Bone marrow (tissue), 2 donors: ENCODE results near the gene FAM9C.
A peak's percentile ranks its signal among the peaks of the same experiment; 100 is the strongest.
"Not testable (repeated sequence)": the region's sequence is repeated elsewhere in the genome, so short reads cannot be mapped to it uniquely, and the experiment has no call there.

Experiments used
- DNase-seq, 2 donors: peaks; one replicate each; lab custom pipeline; 2025; lab: John Stamatoyannopoulos, UW

FAM9C gene

DNA sequence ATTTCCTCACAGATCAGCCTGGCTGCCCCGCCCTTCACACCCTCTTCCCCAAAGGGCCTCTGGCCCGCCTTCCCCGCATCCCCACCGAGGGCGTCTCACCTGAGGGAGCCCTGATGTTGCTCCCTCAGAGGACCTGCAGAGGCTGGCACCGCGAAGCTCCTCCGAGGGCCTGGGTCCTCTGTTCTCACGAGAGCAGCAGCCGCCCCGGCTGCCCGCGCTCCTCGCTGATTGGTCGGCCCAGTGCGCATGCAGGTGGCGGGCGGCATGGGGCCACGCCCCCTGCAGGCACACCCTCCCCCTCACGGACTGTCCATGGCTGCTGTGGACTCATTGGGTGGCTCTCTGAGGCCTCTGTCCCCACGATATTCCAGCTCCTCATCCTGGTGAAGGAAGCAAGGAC is at the start of gene FAM9C:
TSS of gene FAM9C (minus strand) at position 180 of the 400 bp plus-strand sequence. CDS start 831 bp downstream, outside the sequence.
- DNase-seq: no peak

DNA sequence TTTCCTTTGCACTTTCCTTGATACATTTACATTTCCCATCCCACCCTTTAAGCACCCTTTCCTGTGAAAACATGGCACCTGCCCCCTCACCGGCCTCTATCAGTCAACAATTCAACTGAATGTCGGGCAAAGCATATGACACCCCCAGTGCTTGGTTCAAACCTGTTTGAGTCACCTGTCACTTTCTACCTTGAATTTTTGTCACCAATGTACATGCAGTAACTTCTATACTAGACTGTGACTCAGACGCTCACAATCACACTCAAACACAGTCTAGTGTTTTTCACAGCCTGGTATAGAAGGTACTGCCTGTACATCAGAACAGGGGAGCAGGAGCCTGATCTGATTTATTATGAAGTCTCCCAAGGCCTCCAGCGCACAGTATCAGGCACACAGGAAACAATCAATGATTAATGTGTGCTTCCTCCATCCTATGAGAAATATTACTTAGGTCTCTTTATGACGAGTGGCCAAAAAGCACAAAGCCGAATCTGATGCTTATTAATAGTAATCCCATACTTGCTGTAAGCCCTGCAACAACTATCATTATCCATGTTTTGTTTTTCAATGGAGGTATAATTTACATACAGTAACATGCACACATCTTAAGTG is 49.2 kb upstream of the FAM9C start:
- no peak for DNase-seq

DNA sequence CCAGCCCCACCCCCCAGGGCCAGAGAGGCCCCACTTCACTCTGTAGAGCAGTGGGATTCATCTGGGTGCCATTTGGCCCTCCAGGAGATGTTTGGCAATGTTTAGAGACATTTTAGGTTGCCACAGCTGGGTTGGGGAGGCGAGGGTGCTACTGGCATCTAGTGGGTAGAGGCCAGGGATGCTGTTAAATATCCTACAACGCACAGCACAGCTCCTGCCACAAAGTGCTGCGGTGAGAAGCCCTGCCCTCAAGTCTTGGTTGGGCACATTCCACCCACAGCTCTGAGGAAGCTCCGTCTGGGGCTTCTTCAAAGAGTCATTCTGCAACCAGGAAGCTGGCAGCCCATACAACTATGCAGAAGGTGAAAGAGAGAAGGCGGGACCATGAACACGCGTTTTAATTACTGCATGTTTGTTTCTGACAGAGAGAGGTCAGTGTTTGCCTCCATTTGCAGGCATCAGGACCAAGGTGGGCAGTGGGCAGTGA is 48.1 kb upstream of the FAM9C start:
- no peak for DNase-seq

DNA sequence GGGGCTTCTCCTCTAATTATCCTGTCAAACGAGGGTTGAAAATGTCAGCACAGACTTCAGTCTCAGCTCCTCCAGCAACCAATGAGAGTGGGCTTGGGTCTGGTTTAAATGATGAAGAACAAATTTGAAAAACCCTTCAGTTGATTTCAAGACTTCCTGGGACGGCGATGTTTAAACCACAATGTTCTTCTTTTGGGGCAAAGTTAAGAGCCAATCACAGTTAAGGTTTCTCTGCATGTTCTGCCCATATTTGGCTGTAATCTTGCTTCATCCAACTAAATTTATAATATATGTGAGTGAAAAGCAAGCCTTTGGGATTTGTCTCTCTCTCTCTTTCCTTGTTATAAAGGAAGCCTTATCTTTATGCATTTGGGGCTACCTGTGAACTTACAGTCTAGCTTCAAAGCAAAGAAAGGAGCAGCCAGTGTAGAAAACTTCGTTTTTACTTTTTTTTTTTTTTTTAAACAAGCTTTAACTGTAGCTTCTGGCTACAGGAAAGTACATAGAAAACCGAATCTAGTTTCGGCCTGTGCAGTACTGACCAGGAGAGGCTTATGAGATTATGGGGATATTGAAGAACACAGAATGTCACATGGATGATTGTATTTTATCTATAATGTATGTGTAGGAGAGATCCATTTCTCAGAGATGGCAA is 46.8 kb upstream of the FAM9C start:
- DNase-seq: no peak

DNA sequence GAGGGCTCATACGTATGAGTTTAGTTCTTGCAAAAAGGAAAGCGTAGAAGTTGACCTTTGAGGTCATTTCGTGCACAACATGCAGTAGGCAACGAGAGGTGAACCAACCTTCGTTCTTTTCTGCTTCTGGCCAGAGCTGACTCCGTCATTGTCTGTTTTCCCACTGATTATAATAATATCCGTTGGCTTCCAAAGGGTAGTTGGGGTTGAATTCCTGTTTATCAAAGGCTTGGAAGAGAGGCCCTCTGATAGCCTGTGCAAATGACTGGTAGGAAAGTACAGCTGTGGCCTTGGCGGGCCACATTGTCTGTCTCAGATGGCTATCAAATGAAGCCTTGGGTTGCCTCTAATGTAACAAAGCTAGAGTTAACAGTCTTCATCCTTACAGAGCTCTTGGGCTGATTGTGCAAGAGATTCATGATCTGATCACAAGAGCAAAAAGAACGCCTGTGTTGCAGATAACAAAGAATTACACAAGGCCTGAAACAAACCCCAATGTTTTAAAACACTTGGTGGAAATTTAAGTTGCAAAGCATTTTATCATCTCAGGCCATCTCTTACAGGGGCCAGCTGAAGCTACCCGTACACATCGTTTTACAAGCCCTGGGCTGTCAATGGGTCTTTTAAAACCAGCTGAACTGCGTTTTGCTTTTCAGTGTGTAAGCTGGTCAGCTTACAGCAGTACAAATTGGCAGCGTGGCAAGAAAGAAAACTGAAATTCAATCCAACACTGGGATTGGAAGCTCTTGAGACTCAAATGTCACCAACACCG is 46.1 kb upstream of the FAM9C start:
- DNase-seq: no peak

DNA sequence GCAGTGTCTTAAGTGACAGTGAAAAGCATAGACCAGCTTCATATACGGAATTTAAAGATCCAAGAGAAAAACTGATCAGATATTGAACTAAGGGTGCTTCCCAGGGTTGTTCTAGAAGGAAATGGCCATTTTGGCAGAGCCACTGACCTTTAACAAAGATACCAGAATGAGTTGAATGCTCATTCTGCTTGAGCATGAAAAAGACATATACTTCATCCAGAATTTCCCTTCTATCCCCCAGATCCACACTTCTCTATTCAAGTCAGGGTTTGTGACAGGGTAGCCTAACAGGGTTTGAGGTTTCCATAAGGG is 45.6 kb upstream of the FAM9C start:
- no peak for DNase-seq

DNA sequence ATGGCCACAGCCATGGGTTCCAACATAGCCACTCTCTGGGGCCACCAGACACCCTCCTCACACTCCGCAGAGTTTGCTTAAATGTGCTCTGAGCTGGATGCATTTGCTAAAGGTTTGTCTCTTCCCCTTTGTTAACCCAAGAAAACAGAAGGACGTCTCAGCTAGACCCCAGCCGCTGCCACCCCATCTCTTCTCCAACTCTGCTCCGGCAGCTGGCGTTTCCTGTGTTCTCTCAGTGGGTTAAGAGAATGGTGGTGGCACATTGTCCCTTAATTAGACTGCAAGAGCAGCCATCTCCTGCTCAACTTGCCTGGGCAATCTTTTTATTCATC is 43.7 kb upstream of the FAM9C start:
- DNase-seq: peak in 1 of 2 donors; percentile 65

DNA sequence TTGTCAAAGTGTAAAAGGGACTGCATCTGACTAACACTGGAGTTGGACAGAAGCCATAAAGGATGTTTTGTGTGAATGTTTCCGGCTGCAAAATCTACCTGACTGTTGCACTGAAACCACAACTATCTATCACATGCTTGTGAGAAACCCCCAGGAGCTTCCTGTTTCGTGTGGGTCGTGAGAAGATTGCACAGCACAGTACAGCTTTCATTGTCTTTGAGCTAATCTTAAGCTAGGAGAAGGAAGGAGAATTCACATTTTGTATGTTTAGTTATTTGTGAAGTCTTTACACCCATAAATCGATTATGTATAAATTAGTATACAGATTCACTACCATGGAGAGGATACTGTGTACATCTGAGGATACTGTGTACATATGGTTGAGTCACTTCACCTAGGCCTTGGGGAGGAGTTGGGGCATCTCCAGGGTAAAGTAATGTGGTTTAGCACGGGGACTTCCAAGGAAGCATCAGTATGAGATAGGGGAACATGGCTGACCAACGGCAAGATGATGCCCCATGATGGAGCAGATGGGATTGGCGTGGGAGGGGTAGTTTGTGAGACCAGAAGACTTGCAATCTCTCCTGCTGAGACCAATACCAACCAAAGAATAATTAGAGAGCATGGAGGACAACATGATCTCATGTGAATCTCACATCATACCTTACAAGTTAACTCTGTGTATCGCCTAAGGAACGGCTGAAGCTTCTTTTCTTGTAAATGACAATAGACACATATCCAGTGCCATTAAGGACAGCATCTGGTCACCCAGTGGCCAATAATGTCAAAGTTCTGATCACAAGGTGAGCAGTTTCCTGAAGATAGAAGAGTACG is 43.1 kb upstream of the FAM9C start:
- peak in 1 of 2 donors; percentile 92 for DNase-seq

DNA sequence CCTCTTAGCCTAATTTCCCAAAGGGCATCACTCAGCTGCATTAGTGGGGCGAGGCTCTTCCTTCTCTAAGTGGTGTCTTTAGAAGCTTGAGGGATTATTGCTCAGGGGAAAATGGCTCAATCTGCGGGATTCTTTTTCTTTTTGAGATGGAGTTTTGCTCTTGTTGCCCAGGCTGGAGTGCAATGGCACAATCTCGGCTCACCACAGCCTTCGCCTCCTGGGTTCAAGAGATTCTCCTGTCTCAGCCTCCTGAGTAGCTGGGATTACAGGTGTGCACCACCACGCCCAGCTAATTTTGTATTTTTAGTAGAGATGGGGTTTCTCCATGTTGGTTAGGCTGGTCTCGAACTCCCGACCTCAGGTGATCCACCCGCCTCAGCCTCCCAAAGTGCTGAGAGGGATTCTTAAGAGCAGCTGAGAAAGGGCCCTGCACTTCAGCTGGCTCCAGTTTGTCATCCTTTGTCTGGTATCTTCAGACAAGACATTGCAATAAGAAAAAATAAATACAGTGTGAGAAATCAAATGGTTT is 42.4 kb upstream of the FAM9C start:
- not testable (repeated sequence) for DNase-seq

DNA sequence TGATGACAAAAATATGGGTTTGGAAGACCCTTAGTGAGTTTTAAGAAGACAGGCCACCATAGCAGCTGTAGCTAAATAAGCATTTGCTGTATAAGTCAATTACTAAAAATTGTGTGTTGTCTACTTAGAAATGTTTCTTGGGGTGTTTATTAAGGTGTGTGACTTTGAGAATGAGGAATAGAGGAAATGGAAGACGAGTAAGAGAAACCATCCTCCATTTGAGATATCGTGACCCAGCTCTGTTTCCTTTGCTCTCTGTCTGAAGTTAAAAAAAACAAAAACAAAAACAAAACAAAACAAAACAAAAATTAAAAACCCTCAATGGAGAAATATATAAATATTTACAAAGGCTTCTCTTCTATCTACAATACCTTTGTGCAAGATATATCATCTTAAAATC is 41.7 kb upstream of the FAM9C start:
- no peak for DNase-seq

DNA sequence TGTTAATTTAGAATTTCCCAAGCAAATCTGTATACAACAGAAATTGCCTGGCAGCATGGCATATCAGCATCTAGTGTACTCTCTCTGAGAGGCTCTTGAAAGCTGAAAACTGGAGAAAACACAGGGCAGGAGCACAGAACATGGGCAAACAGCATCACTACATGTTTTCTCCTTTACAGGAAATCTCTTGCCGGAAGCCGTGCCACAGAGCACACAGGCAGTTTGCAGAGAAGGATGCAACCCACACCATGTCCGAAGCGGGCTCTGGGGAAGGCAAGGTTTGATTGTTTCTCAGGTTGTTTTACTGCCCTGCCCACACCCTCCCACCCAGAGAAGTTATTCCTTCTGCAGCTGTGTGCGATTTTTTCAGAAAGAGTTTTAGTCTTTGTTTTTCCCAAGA is 41.1 kb upstream of the FAM9C start:
- DNase-seq: peak in 1 of 2 donors; percentile 23

DNA sequence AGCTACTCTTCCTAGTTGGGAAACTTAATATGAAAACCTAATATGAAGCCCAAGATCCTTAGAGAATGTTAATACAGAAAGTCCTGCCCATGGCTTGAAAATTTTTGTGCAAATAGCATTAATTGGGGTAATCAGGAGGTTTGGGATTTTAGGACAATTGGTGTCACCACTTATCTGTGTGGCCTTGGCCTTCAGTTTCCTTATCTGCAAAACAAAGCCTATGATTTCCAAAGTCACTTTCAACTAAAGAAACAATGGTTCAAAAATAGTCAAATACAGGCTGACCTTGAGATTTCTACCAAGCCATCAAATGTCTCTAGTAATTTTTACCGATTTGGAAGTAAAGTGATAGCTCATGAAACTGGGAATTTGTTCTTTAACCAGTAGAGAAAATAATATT is 40.2 kb upstream of the FAM9C start:
- DNase-seq: no peak

DNA sequence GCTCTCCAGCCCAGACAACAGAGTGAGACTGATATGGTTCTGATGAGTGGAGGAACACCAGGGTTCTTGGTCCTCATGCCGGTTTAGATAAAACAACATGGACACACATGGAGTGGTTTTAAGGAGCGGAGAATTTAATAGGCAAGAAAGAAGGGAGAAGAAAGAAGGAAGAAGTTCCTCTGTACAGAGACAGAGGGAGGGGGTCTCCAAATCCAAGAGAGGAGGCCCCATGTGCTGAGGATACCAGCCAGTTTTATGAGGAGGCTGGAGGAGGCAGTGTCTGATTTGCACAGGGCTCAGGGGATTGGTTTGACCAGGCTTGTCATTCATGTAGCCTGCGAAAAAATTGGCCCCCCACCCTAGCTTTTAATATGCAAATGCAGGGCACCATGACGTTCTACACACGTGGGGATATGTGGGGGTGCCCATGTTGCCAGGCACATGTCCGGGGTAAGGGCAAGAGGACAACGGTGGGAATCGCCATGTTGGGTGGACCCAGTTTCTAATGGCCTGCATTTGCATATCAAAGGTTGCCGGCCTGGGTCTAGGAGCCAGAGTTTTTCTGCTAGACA is 39.4 kb upstream of the FAM9C start:
- DNase-seq: not testable (repeated sequence)

DNA sequence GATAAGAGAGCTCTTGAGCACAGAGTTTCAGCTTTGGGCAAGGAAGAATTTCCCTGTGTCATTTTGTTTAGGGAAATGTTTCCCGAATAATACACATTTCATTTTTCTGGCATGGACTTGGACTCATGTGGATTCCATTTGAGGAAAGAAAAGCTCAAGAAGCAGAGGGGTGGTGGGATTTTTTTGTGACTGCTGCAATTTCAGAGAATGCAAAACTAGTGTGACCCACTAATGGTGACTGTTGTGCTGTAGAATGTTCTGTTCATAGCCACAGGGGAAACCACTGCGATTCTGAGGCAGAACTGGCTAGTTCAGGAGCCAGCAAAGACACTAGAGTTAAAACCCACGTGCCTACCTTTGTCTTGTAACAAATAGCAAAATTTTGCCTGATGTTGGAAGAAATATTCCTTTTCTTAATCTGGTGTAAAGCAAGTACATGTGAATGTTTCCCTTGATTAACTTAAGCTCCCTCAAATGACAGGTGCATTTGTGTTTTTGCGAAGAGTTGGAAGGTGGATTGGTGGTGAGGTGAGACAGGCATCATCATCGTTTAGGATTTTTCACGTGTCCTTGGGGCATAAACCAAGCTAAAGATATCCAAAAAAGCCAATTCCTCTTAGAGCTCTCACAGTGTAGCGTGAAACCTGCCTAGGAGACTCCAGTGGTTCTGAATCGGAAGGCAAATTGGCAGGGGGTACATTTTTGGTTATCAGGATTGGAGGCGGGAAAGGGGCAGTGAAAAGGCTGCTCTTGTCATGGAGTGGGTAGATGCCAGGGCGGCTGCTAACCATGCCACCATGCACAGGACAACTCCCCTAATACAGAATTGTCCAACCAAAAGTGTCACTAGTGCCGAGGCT is 38.0 kb upstream of the FAM9C start:
- no peak for DNase-seq

DNA sequence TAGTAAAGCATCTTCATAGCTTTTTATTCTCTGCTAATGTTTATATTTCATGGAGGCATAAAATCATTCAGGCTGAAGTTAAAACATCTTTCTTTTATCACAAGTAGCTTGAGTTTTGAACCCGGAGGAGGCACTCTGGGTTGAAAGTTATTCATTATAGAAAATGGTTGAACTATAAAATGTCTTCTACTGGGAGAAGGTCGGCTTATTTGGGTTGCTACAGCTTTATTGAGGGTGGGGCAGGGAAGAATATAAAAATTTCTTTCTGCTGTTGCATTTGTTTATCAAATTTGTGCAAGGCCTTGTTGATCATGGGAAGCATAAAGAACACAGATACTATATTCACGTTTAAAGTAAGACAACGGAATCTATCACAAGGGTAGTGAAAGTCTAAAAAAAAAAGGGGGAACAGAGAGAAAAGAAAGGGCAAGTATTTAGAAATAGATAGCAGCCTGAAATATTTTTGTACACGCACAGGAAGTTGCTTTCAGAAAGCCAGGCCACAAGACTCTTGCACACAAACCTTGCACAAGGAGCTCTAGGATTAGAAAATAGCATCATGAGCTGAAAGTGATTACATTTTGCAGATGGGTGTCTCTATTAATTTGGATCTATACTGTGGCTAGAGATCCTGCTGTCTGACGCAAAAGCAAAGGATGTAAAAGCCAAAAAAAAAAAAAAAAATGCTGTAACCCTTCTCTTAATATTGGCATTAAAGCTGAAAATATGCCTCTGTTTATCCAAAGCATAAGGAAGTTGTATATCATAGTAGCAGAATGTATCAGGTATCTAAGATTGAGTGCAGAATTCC is 37.2 kb upstream of the FAM9C start:
- DNase-seq: peak in 1 of 2 donors; percentile 49

DNA sequence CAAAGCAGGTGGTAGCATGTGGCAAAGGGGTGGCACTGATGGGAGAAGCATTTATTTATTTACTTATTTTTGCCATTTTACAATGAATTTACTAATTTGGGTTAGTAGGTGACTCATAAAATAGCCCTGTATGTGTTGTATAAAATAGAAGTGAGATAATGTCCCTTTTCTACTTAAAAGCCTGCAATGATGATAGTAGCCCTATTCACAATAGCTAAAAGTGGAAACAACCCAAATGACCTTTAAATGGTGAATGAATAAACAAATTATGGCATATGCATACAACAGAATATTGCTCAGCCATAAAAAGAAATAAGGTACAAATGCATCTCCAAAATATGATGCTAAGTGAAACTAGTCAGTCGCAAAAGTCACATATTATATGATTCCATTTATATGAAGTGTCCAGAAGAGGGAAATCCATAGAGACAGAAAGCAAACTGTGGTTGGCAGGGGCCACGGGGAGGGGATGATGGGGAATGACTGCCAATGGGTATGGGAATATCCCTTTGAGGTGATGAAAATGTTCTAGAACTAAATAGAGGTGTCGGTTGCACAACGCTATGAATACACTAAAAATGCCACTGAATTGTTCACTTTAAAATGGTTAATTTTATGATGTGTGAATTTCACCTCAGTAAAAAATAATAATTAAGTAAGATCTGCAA is 35.8 kb upstream of the FAM9C start:
- no peak for DNase-seq

DNA sequence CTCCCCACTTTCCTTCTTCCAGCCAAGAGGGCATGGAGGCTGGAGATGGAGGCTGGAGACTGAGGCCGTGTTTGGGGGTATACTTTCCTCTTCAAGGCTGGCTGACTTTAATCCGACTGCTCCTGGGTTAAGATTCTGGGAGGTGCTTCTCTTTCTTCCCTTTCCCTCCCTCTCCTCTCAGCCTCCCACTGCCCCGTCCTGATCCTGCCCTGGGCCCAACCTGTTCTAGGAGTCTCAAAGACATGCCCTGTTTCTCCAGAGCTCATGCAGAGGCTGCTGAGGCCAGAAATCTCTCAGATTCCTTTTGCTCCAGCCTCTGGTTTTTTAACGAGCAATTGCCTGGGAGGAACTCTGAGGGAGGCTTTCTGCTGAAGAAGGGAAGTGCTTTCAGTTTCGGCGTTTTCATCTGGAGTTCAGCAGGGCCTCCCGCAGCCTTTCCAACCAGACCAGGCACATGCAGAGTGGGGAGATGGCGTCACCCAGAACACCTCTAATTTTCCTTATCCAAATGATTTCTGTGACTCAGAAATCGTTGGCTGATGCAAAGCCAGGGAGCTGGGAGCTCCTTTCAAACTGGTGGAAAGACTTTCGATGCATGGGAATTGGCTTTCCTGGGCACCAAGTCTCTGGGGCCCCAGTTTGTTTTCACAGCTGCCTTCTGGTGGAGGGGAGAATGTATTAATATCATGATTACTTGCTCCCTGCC is 34.5 kb upstream of the FAM9C start:
- no peak for DNase-seq

DNA sequence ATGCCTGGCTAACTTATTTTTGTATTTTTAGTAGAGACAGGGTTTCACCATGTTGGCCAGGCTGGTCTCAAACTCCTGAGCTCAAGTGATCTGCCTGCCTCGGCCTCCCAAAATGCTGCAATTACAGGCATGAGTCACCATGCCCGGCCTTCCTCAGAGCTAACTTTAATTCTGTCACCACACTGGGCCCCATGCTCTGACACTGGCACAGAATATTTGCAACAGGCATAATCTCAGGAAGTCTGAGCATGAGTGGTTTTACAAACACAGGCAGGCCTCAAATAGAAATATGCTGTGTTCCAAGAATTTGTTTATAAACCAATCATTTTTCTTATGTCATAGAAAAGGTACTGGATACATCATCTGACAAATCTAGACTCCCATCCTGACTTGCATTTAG is 32.7 kb upstream of the FAM9C start:
- DNase-seq: peak in 1 of 2 donors; percentile 39
